Non-pigmented ciliary epithelial cell (primary cell): ENCODE results near the gene SLC35G3.
"Not testable (repeated sequence)": the region's sequence is repeated elsewhere in the genome, so short reads cannot be mapped to it uniquely, and the experiment has no call there.

Experiments
- DNase-seq: peaks from one replicate; pipeline ENCODE4 v3.0.0-alpha.2; 2010; ENCODE audit warnings: low read depth

Gene SLC35G3

GRCh38 chr17:35164716-35165115 is 29.5 kb downstream of the SLC35G3 start:
- DNase-seq: no peak

GRCh38 chr17:35163886-35164285 is 30.3 kb downstream of the SLC35G3 start:
- no peak for DNase-seq

GRCh38 chr17:35162755-35163154 is 31.4 kb downstream of the SLC35G3 start:
- DNase-seq: no peak

GRCh38 chr17:35161281-35161761 is 32.9 kb downstream of the SLC35G3 start:
- DNase-seq: no peak

GRCh38 chr17:35160354-35161201 is 33.6 kb downstream of the SLC35G3 start:
- no peak for DNase-seq

GRCh38 chr17:35159940-35160339 is 34.3 kb downstream of the SLC35G3 start:
- DNase-seq: no peak

GRCh38 chr17:35155246-35155645 is 38.9 kb downstream of the SLC35G3 start:
- no peak for DNase-seq

GRCh38 chr17:35154196-35155165 is 39.7 kb downstream of the SLC35G3 start:
- no peak for DNase-seq

- no peak for DNase-seq
Observed at GRCh38 chr17:35152421-35153140, 41.6 kb downstream of the SLC35G3 start.

GRCh38 chr17:35151080-35151479 is 43.1 kb downstream of the SLC35G3 start:
- DNase-seq: not testable (repeated sequence)

GRCh38 chr17:35149941-35150340 is 44.3 kb downstream of the SLC35G3 start:
- DNase-seq: no peak

GRCh38 chr17:35148144-35148543 is 46.0 kb downstream of the SLC35G3 start:
- no peak for DNase-seq

- DNase-seq: no peak
Observed at GRCh38 chr17:35147375-35147905, 46.8 kb downstream of the SLC35G3 start, which contains the start of gene UNC45B. Gene UNC45B (plus strand): TSS chr17:35147817. CDS start chr17:35148264, 447 bp downstream.

GRCh38 chr17:35146214-35146833 is 47.9 kb downstream of the SLC35G3 start:
- no peak for DNase-seq

- DNase-seq: no peak
Observed at GRCh38 chr17:35144840-35145239, 49.4 kb downstream of the SLC35G3 start.
